Middle frontal gyrus (tissue), 1 donor: ENCODE data around the gene TRIM46.

ENCODE experiments used
- DNase-seq: peaks from one replicate; pipeline ENCODE4 v3.0.0-alpha.2; 2015; ENCODE audit warnings: low spot score; ENCODE audit errors: extremely low spot score

TRIM46 gene

GRCh38 chr1:155170806-155171205, 2.8 kb upstream of the TRIM46 start:
- DNase-seq: no peak

- DNase-seq: no peak
Measured at GRCh38 chr1:155171836-155172731, 1.6 kb upstream of the TRIM46 start.

GRCh38 chr1:155172732-155173477, 744 bp upstream of the TRIM46 start, which contains the start of gene KRTCAP2:
TSS of gene KRTCAP2 (minus strand) at chr1:155173304. CDS start at chr1:155173224, 80 bp downstream.
- DNase-seq: peak; percentile 91

GRCh38 chr1:155174324-155175280, 953 bp downstream of the TRIM46 start:
- DNase-seq: no peak

- DNase-seq: no peak
Measured at GRCh38 chr1:155175281-155175926, 1.8 kb downstream of the TRIM46 start.

- DNase-seq: no peak
Measured at GRCh38 chr1:155175927-155176371, 2.3 kb downstream of the TRIM46 start.

- peak; percentile 79 for DNase-seq
Measured at GRCh38 chr1:155176544-155177071, 3.0 kb downstream of the TRIM46 start.

- no peak for DNase-seq
Measured at GRCh38 chr1:155177192-155177917, 3.7 kb downstream of the TRIM46 start.

- no peak for DNase-seq
Measured at GRCh38 chr1:155177918-155178281, 4.3 kb downstream of the TRIM46 start.

- no peak for DNase-seq
Measured at GRCh38 chr1:155178441-155179111, 4.9 kb downstream of the TRIM46 start.

GRCh38 chr1:155179112-155180031, 5.7 kb downstream of the TRIM46 start:
- DNase-seq: no peak

GRCh38 chr1:155181371-155182051, 7.9 kb downstream of the TRIM46 start:
- DNase-seq: no peak

GRCh38 chr1:155182052-155182550, 8.5 kb downstream of the TRIM46 start:
- DNase-seq: no peak

GRCh38 chr1:155183775-155184221, 10.1 kb downstream of the TRIM46 start:
- DNase-seq: no peak

- DNase-seq: no peak
Measured at GRCh38 chr1:155184351-155184811, 10.7 kb downstream of the TRIM46 start.

GRCh38 chr1:155184835-155185782, 11.5 kb downstream of the TRIM46 start:
- DNase-seq: no peak
